ENCODE data around the gene PKD2L1. TPM values are rescaled to one million over a fixed set of nuclear protein-coding genes. Genes with fewer than 3 reads are reported as not detected.
A peak's percentile ranks its signal among the peaks of the same experiment; 100 is the strongest.
"Not testable (repeated sequence)": the region's sequence is repeated elsewhere in the genome, so short reads cannot be mapped to it uniquely, and the experiment has no call there.

PKD2L1 gene
- total RNA-seq, 4 donors from 2014 or later: 0.14 to 1.9 TPM; not detected in 2

GRCh38 chr10:100288196-100288595 is 41.8 kb downstream of the PKD2L1 start:
- no peaks in the 10 kb centered on the region for H3K27me3 ChIP-seq
- no peaks in the 10 kb centered on the region for H3K36me3 ChIP-seq
- 68 to 82% methylated on average over 5 of the region's 5 CpGs for WGBS, 2 donors (ENCODE audit: low coverage in 1 of 2)
- no peak overlapping the region for H3K4me3 ChIP-seq
- in situ Hi-C loops (cut with MboI; ENCODE audit: low pct_ligation_motif_present in 1 of 4, low pct_unique_long_range_greater_than_20kb in 1 of 4, low sequenced_read_pairs in 3 of 4) (no loop called here), intact Hi-C loops (cut with DNase I; ENCODE audit: low total_unique reads) (no loop called here)
- TF ChIP-seq POLR2AphosphoS5 (IDR thresholded peaks at IDR 0.05) (no peak), POLR2A (IDR thresholded peaks at IDR 0.05) (no peak), EP300 (IDR thresholded peaks at IDR 0.05; ENCODE audit: low read depth) (no peak)
- TF ChIP-seq, protein P1, sequence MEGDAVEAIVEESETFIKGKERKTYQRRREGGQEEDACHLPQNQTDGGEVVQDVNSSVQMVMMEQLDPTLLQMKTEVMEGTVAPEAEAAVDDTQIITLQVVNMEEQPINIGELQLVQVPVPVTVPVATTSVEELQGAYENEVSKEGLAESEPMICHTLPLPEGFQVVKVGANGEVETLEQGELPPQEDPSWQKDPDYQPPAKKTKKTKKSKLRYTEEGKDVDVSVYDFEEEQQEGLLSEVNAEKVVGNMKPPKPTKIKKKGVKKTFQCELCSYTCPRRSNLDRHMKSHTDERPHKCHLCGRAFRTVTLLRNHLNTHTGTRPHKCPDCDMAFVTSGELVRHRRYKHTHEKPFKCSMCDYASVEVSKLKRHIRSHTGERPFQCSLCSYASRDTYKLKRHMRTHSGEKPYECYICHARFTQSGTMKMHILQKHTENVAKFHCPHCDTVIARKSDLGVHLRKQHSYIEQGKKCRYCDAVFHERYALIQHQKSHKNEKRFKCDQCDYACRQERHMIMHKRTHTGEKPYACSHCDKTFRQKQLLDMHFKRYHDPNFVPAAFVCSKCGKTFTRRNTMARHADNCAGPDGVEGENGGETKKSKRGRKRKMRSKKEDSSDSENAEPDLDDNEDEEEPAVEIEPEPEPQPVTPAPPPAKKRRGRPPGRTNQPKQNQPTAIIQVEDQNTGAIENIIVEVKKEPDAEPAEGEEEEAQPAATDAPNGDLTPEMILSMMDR (IDR thresholded peaks at IDR 0.05): no peak
- H3K27ac ChIP-seq: no peak overlapping the region
- H3K4me1 ChIP-seq: peaks cover 0 to 26% (median 10%) of the 10 kb centered on the region in 4 donors
- no peaks in the 10 kb centered on the region for H3K9me3 ChIP-seq
- DNase-seq: no peak

GRCh38 chr10:100287756-100288155 is 42.3 kb downstream of the PKD2L1 start:
- Histone ChIP-seq H3K27ac (no peak overlapping the region), H3K9me3 (no peaks in the 10 kb centered on the region), H3K36me3 (no peaks in the 10 kb centered on the region), H3K4me1 (peaks cover 0 to 26% (median 10%) of the 10 kb centered on the region in 4 donors), H3K27me3 (no peaks in the 10 kb centered on the region), H3K4me3 (no peak overlapping the region)
- no peak for DNase-seq
- intact Hi-C loops (cut with DNase I; ENCODE audit: low total_unique reads): no loop called here
- 99% methylated on average over 6 of the region's 6 CpGs; no CpG with 5 or more reads in 1 of the 2 donors for WGBS, 2 donors (ENCODE audit: low coverage in 1 of 2)
- TF ChIP-seq POLR2AphosphoS5 (IDR thresholded peaks at IDR 0.05): no peak
- TF ChIP-seq EP300 (IDR thresholded peaks at IDR 0.05; ENCODE audit: low read depth): no peak
- TF ChIP-seq POLR2A (IDR thresholded peaks at IDR 0.05): no peak
- TF ChIP-seq, protein P1 (IDR thresholded peaks at IDR 0.05): no peak
- in situ Hi-C loops (cut with MboI; ENCODE audit: low pct_ligation_motif_present in 1 of 4, low pct_unique_long_range_greater_than_20kb in 1 of 4, low sequenced_read_pairs in 3 of 4): no loop called here

DNA sequence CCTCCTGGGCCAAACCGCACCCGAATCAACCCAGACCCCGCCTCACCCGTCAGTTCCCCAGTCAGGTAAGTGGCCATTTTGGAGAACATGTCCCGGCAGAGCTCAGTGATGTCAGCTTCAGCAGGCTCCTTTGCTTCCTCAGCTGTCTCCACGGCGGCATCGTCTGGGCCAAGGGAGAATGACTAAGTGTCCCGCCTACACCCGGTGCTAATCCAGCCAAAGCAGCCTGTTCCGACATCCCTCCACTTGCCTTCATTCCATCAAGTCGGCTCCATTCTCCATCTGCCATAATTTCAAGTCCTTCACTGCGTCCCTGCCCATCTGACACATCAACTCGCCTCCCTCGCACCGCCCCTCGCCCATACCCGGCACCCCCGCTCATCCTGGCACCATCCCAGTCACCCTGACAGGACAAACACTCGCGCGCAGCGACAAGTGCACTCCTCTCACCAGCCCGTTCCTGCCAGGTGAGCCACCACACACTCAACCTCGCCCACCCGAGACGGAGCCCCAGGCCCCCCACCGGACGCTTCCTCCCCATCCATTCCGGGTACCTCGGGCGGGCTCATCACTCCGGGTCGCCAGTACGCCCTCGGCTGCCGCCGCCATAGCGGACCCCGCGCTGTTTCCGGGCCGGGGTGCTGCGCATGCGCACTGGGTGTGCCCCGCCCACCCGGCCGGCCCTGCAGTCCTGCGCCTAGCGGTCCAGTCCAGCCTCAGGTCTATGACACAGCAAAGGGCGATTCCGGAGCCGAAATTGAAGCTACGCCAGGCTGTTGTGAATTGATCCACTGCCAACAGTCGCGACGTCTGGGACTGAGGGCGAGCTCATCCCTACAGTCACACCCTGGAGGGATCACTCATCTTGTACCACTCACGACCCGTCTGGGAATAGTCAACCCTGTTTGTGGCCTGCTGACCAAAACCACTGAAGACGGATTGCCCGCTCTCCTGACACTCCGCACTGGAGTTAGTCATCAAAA is 43.7 kb downstream of the PKD2L1 start, which contains the start of gene BLOC1S2:
Gene BLOC1S2 (minus strand): TSS at position 630 of the 983 bp plus-strand sequence. CDS start 21 bp downstream, at position 609.
- TF ChIP-seq POLR2AphosphoS5 (IDR thresholded peaks at IDR 0.05) (peak; percentile 77 to 88 (median 79)), POLR2A (IDR thresholded peaks at IDR 0.05) (peak; percentile 84), EP300 (IDR thresholded peaks at IDR 0.05; ENCODE audit: low read depth) (no peak)
- TF ChIP-seq, protein P1 (IDR thresholded peaks at IDR 0.05): peak in 4 of 5 experiments; percentile 4 to 34 (median 16)
- peaks cover 0 to 3% (median 0%) of the 10 kb centered on the region in 4 donors for H3K36me3 ChIP-seq
- H3K4me1 ChIP-seq: peaks cover 0 to 26% (median 10%) of the 10 kb centered on the region in 4 donors
- H3K27me3 ChIP-seq: no peaks in the 10 kb centered on the region
- 0% methylated on average over 6 to 61 of the region's 63 CpGs for WGBS, 2 donors (ENCODE audit: low coverage in 1 of 2)
- peak within 1 kb of the TSS; percentile 85 to 95 (median 90) for H3K27ac ChIP-seq
- in situ Hi-C loops (cut with MboI; ENCODE audit: low pct_ligation_motif_present in 1 of 4, low pct_unique_long_range_greater_than_20kb in 1 of 4, low sequenced_read_pairs in 3 of 4): no loop called here
- intact Hi-C loops (cut with DNase I; ENCODE audit: low total_unique reads): no loop called here
- DNase-seq: peak; percentile 87
- H3K4me3 ChIP-seq: peak within 1 kb of the TSS; percentile 61 to 65 (median 64)
- H3K9me3 ChIP-seq: no peaks in the 10 kb centered on the region

DNA sequence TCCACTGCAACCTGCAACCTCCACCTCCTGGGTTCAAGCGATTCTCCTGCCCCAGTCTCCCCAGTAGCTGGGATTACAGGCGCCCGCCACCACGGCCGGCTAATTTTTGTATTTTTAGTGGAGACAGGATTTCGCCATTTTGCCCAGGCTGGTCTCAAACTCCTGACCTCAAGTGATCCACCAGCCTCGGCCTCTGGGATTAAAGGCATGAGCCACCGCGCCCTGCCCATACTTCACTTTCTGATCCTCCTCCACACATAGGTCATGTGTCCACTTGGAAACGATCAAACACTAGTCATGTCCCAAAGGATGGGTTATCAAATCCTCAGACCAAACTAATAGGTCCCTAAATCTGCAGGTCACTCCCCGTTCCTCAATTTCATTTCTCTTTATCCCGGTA is 44.7 kb downstream of the PKD2L1 start:
- in situ Hi-C loops (cut with MboI; ENCODE audit: low pct_ligation_motif_present in 1 of 4, low pct_unique_long_range_greater_than_20kb in 1 of 4, low sequenced_read_pairs in 3 of 4); DNase-seq; H3K36me3 ChIP-seq; intact Hi-C loops (cut with DNase I; ENCODE audit: low total_unique reads); H3K9me3 ChIP-seq; H3K27me3 ChIP-seq: not testable (repeated sequence)
- Histone ChIP-seq H3K4me1 (peaks cover 0 to 26% (median 10%) of the 10 kb centered on the region in 4 donors), H3K4me3 (peak overlapping the region in 2 of 4 donors; percentile 61 to 63), H3K27ac (peak overlapping the region; percentile 85 to 95 (median 90))
- 79 to 92% methylated on average over 8 to 12 of the region's 12 CpGs for WGBS, 2 donors (ENCODE audit: low coverage in 1 of 2)
